GM18520 (cell line): ENCODE measurements around the gene ZSCAN16.
"Not testable (repeated sequence)": the region's sequence is repeated elsewhere in the genome, so short reads cannot be mapped to it uniquely, and the experiment has no call there.

ENCODE experiments used
- ATAC-seq: cut with Tn5 transposase; IDR thresholded peaks from one replicate; pipeline ENCODE4 v1.9.1; 2021; ENCODE audit not compliant: unreplicated experiment

ZSCAN16 gene

DNA sequence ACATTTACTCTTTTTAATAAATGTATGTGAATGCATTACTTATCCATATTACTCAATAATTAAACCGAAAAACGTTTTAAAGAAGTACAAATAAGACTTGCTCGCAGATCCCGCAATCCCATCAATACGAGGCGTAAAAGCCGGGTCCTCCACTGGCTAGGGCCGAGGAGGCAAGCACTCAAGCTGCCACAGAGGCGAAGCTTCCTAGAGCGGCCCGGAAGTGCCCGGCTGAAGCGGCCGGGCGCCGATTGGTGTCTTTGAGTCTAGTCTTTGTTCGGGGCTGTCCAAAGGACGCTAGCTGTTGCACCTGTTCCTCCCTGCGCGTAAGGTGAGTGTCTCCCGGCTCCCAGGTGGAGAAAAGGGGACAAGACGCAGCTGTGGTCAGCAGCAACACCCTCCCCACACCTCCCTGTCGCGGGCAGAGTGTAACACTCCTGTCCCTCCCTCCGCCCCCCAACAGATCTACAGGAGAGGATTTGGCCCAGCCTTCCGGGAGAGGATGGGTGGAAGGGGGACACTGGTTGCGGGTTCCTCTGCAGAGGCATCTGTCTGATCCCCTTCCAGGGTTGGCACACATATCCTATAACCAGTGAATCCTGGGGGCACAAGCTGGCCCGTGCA is at the start of gene ZSCAN16:
TSS of gene ZSCAN16 (plus strand) at position 260 of the 621 bp plus-strand sequence. CDS start 835 bp downstream, outside the sequence.
- ATAC-seq: peak; percentile 82

DNA sequence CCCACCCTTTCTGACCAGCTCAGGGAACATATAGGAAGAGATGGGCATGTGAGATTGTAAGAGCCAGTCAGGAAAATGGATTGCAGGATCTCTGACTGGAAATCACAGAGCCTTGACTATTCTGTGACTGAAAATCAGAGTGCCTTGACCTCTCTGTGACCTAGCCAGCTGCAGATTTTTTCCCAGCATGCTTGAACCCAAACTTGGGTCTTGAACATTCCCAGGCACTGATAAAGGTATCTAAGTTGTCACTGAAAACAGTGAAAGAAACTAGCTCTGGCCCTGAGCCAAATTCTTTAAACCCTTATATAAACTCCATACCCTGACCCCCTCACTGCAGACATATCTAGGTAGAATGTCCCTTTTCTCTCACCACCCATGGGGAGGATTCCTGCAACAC is 46.4 kb upstream of the ZSCAN16 start:
- ATAC-seq: no peak

DNA sequence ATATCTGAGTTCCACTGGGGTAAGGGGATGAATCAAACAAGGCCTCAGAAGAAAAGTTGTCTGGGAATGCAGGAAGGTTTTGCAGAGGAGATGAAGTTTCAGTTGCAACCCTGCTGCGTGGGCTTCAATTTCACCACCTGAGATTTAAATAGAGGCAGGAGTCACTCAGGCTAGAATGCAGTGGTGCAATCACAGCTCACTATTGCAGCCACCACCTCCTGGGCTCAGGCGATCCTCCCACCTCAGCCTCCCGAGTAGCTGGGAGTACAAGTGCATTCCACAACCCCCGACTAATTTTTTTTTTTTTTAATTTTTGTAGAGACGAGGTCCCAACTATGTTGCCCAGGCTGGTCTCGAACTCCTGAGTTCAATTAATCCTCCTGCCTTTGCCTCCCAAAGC is 45.6 kb upstream of the ZSCAN16 start:
- no peak for ATAC-seq

DNA sequence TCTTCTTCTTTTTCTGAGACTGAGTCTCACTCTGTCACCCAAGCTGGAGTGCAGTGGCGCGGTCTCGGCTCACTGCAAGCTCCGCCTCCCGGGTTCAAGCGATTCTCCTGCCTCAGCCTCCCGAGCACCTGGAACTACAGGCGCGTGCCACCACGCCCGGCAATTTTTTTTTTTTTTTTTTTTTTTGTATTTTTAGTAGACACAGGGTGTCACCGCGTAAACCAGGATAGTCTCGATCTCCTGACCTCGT is 44.1 kb upstream of the ZSCAN16 start, which contains the start of gene ZNF165:
TSS of gene ZNF165 (plus strand) at position 188 of the 250 bp plus-strand sequence. CDS start 4,913 bp downstream, outside the sequence.
- not testable (repeated sequence) for ATAC-seq

DNA sequence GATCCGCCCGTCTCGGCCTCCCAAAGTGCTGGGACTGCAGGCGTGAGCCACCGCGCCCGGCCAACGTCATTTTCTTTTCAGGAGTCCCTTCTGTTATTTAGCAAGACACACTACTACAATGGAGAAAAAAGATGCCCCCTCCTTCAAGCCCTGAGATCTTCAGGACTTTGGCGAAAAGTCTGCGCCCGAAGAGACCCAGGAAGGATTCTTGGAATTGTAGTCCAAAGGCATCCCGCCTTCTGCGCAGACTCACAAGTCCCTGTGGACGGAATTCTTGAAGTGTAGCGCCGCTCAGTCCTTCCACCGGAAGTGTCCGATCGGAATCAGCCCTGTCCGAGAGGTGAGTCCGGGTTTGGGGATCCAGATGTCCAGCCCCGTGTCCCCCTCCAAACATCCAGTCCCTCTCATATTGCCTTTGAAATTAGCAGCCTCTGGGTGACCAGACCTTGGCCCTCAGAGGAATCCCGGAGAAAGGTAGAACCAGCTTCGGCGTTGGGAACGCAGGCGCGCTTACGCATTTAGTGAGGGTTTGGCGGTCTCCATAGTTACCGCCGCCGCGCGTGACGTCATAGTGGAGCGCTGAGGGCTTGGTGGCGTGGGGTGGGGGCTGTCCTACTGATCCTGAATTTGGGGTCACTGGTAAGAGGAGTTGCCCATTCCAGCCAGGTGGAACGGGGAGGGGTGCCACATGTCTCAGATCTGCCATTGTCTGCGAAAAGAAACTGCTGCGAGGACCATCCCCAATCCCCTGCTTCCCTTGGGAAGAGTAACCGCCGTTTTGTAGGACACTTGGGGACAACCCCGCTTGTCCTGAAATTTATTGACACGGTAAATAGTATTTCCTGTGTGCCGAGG is 43.6 kb upstream of the ZSCAN16 start:
- ATAC-seq: peak; percentile 52

DNA sequence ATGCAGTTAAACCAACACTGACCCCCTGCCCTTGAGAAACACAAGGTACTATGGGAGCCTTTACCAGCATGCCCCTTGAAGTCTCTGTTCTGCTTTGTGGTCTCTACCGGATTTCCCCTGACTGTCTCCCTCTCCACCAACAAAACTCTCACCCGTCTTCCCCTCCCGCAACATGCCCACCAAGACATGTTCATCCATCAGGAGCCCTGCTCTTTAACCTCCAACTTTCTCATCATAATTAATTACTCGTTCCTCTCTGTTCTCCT is 43.0 kb upstream of the ZSCAN16 start:
- ATAC-seq: no peak

DNA sequence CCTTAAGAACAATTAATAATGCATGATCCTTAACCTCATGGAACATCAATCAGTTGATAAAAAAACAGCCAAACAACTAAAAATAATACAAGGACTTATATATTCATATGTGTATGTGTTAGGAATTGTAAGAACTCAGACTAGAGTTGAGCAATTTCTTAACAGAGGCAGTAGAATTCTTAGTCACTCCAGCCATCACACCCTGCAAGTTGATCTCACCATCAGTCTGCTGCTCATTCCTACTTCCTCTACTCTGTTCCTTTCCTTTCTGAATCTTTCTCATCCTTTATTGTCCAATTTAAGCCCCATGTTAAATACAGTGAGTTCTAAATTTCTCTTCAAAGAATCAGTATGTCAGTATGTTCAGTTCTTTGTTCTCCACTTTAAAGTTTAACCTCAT is 41.5 kb upstream of the ZSCAN16 start:
- no peak for ATAC-seq

DNA sequence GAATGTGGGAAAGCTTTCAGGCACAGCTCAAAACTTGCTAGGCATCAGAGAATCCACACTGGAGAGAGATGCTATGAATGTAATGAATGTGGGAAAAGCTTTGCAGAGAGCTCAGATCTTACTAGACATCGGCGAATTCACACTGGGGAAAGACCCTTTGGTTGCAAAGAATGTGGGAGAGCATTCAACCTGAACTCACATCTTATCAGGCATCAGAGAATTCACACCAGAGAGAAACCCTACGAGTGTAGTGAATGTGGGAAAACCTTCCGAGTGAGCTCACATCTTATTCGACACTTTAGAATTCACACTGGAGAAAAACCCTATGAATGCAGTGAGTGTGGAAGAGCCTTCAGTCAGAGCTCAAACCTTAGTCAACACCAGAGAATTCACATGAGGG is 35.4 kb upstream of the ZSCAN16 start:
- no peak for ATAC-seq

DNA sequence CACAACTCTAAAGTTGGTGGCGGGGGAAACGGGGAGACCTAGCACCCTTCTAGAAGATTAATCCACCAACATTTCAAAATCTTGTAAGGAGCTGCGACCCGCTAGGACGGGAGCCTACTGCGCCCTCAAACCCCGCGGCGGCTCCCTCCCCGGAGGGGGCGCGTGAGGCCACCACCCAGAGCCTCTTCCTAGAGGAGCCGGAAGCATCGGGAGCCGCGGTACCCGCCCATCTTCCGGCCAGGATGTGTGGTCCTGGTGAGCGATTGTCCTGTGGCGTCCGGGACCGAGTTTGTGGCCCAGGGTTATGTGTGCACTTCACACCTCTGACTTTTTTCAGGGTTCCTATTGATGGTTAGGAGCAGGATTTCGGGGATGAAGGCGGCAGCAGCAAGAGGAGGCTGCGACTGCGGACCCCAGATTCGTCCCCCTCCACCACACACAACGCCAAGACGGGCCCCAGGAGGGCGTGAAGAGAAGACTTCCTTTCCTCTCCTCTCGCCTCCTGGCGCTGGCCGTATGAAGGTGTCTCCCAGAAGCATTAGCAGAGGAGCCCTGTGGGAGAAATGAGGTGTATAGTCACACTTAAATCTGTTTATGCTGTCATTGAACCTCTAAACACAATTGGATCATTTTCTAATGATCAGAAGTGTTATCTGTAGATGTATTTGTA is 33.4 kb upstream of the ZSCAN16 start:
- no peak for ATAC-seq

DNA sequence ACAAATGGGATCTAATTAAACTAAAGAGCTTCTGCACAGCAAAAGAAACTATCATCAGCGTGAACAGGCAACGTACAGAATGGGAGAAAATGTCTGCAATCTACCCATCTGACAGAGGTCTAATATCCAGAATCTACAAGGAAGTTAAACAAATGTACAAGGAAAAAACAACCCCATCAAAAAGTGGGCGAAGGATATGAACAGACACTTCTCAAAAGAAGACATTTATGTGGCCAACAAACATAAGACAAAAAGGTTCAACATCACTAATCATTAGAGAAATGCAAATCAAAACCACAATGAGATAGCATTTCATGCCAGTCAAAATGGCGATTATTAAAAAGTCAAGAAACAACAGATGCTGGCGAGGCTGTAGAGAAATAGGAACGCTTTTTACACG is 22.2 kb upstream of the ZSCAN16 start:
- not testable (repeated sequence) for ATAC-seq

DNA sequence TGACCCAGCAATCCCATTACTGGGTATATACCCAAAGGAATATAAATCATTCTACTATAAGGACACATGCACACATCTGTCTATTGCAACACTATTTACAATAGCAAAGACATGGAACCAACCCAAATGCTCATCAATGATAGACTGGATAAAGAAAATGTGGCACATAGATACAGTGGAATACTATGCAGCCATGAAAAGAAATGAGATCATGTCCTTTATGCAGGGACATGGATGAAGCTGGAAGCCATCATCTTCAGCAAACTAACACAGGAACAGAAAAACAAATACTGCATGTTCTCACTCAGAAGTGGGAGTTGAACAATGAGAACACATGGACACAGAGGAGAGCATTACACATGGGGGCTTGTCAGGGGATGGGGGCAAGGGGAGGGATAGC is 21.7 kb upstream of the ZSCAN16 start:
- not testable (repeated sequence) for ATAC-seq

DNA sequence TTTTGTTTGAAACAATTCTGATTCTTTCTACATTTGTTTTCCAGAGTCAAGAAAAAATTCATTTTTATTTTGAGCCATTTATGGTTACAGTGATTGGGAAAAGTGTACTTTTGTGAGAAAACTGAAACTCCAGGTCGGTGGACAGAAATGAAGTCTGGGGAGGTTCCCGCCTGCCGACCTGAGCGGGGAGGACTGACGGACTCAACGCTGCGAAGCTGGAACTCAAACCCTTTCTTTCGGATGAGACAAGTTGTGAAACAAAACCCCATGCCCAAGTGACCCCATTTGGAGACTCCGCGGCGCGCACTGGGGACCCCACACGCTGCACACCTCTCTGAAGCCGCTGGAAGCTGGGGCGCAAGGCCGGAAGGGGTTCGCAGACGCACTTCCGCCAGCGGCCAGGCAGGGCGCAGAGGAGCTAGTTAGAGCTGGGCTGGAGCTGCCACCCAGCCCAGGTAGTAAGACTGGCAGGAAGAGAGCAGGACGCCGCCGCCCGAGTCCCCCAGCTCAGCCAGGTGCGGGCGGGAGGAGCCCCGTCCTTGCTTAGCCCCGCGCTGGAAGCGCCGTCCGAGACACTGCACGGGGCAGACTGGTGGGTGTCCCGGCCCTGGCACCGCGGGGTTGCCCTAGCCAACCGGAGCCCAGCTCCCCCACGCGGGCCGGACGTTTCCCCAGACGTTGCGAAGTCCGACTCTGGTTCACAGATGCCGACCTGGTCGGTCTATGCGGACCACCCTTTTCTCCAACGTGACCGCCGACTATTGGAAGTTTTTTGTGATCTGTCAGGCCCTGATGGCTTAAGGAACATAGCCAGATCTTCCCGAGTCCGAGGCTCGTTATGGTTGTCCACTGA is 19.8 kb upstream of the ZSCAN16 start:
- peak; percentile 99 for ATAC-seq

DNA sequence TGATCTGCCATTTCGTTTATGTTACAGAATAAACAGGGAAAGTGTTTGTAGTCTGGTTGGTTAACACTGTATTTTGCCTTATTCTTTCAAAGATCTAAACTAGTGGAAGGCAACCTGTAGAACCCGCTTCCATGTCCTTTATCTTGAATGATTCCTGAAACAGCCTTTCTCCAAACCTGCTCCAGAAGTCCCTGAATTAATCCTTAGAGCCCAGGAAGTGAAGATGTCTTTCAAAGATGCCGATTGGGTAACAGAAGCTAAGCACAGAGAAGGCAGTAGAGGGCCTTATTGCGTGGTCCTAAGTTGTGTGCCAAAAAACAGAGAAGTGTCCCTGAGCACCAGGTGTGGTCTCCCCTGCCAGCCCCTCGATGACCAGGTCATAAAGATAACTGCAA is 19.2 kb upstream of the ZSCAN16 start:
- ATAC-seq: no peak

DNA sequence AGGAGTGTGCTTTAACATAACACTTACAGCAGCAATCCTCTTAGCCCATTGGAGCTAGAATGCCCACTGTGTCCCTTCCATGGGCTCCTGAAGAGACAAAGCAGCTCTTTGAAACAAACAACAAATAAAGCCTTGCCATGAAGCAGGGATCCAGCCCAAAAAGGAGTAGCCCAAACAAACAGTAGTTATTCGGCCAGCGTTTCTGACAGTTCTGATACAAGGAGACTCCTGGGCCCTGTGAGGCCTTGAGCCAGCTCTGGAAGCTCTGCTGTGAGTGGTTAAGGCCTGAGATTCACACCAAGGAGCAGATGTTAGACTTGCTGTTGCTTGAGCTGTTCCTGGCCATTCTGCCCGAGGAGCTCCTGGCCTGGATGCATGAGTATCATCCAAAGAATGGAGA is 16.9 kb upstream of the ZSCAN16 start:
- no peak for ATAC-seq

DNA sequence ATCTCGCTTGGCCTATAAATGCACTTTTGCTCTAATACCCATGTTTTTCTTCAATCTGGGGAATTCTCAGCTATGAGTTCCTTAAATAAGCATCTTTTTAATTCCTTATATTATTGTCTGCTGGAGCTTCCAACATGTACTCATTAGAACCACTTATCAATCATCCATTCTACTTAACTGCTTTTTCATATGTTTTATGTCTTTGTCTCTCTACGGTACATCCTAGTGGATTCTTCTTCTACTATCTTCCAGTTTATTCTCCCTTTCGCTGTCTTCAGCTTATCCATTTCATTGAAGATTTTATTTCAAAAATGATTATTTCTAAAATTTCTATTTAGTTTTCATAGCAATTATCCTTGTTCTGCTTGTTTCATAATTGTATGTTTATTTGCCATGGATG is 12.4 kb upstream of the ZSCAN16 start:
- ATAC-seq: no peak

DNA sequence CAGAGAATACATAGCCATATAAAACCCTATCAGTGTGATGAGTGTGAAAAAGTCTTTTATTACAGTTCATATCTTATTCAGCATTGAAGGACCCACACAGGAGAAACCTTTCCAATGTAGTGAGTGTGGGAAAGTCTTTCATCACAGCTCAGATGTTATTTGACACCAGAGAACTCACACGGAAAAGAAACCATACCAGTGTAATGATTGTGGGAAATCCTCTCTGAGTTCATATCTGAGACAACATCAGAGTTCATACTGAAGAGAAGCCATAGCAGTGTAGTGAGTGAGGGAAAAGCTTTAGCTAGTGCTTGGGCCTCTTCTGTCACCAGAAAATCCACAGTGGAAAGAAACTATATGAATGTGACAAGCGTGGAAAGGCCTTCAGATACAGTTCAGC is 8.6 kb upstream of the ZSCAN16 start:
- no peak for ATAC-seq

DNA sequence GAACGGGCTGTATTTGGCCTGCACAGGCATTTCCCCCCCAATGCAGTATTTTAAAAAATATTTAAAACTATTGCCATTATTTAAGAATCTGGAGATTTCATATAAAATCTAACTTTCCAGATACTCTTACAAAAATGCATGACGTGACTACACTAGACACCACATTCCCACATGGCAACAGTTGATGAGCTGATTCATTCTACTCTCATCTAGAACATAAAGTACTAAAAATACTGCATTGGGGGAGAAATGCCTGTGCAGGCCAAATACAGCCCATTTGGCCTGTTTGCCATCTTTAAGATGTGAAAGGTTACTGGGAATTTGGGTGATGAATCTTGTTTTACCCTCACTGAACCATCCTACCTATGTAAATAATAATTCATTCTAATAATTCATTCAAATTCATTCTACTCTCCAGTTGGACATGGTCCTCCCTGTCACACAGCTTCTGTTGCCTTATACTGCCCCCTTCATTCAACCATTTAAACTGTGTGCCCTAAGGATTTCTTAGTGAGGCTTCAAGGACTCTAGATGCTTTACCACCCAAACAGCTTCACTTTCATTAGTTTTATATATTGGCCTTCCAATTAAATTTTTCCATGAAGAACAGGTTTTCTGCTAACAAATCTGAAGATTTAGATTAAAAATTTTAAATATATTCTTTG is 6.9 kb upstream of the ZSCAN16 start:
- ATAC-seq: no peak

DNA sequence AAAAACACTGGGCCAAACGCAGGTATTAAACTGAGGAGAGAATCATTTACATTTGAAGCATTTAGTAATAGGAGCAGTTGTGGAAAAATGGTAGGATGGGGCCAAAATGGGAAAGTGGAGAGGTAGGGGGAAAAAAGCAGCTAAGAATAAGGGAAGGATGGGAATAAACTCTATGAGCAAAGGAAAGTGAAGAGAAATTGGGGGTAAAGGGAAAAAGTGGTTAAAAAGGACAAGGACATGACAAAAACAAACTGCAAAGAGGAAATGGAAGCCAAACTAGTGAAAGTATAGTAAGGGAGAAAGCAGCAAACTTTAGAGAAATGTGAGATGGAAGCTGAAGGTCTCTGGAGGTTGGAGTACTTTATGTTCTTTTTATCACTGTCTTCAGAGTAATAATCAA is 6.2 kb upstream of the ZSCAN16 start:
- no peak for ATAC-seq

DNA sequence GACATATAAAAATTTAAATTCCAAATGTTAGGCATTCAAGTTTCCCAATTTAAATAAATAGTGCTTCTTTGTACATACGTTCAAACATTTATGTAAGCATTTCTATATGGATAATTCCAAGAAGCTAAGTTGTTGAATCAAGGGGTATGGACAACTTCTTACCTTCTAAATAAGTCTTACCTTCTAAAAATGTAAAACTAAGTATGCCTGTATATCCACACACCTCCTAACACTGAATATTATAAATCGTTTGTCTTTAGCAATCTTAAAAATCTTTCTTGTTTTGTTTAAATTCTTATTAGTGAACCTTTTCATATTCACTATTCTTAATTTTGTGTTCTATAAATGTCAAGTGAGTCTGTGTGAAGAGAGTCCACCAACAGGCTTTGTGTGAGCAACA is 2.5 kb upstream of the ZSCAN16 start:
- ATAC-seq: no peak

DNA sequence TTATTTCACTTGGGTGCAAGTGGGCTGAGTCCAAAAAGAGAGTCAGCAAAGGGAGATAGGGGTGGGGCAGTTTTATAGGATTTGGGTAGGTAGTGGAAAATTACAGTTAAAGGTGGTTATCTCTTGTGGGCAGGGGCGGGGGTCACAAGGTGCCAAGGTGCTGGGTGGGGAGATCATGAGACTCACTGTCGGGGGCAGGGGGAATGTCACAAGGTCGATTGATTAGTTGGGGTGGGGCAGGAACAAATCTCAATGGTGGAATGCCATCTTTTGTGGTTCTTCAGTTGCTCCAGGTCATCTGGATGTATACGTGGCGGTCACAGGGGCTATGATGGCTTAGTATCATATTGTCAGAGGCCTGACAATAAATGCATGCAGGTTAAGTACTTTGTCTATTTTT is 2.1 kb upstream of the ZSCAN16 start:
- not testable (repeated sequence) for ATAC-seq

DNA sequence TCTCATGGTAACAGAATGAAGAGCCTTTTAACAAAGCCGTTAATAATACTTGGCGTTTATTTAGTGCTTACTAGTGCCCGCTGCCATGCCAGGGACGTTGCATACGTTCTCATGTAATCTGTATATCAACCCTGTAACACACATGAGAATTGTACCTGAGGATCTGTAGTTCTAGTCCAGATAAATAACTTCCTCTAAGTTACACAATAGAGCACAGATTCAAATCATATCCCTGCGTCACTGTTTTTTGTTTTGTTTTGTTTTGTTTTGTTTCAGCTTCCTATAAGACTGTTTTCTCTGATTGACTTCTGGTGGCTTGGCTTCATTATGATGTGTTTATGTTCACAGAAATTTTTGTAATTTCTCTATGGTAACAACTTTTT is 553 bp downstream of the ZSCAN16 start:
- peak; percentile 10 for ATAC-seq
